ENCODE data around the gene CDCA4.

DNA sequence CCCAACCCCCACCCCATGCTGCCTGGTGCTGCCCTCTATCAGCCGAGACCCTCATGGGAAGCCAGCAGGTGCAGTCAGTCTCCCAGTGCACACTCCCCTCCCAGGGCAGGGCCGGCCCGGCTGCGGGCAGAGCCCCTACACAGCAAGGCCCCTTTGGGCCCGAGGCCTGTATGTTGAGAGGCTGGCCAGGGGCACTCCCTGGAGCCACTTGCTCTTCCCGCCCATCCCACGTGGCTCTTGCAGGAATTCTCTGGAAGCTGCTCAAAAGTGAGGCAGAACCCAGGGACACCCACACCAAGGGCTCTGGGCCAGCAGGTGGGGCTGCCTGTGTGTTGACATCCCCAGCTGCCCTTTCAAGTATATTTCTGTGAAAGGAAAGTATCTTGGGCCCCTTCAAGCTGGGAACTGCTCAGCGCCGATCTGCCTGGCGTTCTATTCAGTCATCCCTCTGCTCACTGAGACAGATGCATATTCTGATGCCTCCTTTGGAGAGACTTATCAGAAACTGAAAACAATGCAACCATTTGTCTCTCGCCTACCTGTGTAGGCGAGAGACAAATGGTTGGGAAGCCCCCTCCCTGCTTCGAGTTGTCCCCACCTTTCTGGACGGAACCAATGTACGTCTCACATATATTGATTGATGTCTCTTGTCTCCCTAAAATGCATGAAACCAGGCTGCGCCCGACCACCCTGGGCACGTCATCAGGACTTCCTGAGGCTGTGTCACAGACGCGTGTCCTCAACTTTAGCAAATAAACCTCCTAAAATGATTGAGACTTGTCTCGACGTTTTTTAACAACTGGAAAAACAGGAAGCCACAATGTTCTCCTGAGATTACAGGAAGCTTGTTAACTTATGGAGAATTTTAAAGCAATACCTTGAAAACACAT, 38.4 kb upstream of the CDCA4 start:
- no peak for TF ChIP-seq EZH2 (IDR thresholded peaks at IDR 0.05; ENCODE audit: insufficient read depth, poor library complexity, severe bottlenecking)
- no peak for TF ChIP-seq EZH2phosphoT487 (IDR thresholded peaks at IDR 0.05; ENCODE audit: insufficient read depth, low read depth)
